Nephron progenitor cell (in vitro differentiated cells): ENCODE measurements around the gene VTI1A.

Source experiments
- DNase-seq: peaks from one replicate; pipeline ENCODE4 v3.0.0; 2021
- H3K27ac Mint-ChIP-seq: 2 replicates; pipeline ENCODE4 v1.8.0; 2021; ENCODE audit warnings: mild to moderate bottlenecking, moderate library complexity, mixed read lengths
- H3K27me3 Mint-ChIP-seq: 2 replicates; pipeline ENCODE4 v1.8.0; 2021; ENCODE audit warnings: mild to moderate bottlenecking, low read depth, mixed read lengths; ENCODE audit not compliant: poor library complexity
- H3K36me3 Mint-ChIP-seq: 2 replicates; pipeline ENCODE4 v1.8.0; 2021; ENCODE audit warnings: low read depth, mixed read lengths
- H3K4me1 Mint-ChIP-seq: 2 replicates; pipeline ENCODE4 v1.8.0; 2021; ENCODE audit warnings: mixed read lengths
- H3K4me3 Mint-ChIP-seq: 2 replicates; pipeline ENCODE4 v1.8.0; 2021; ENCODE audit warnings: mild to moderate bottlenecking, moderate library complexity, mixed read lengths
- H3K9me3 Mint-ChIP-seq: 2 replicates; pipeline ENCODE4 v1.8.0; 2021; ENCODE audit warnings: mild to moderate bottlenecking, moderate library complexity, mixed read lengths
- CTCF ChIP-seq: fragments of 200-600 bp; sonication (generic); IDR thresholded peaks from 2 replicates; pipeline ENCODE4 v1.5.0; 2021; ENCODE audit warnings: antibody characterized with exemption

Gene VTI1A

DNA sequence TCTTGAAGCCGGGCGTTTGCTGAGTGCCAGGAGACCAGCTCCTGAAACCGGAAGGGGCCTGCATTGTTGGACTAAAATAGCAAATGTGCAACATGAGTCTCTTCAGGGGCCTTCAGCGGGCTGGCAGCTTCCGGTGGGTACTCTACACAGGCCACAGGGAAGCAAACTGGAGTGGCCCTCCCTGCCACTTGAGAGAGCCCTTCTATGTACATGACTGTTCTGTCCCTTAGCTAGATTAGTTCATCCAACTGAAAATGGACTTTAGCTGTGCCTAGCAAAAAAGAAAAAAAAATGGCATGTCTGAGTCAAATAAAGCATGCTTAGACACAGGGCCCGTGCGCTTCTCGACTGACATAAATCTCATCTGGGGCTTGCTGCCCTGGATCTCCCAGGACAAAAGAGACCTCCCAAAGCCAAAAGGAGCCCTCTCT lies 387.8 kb downstream of the VTI1A start:
- Mint-ChIP-seq H3K9me3 (no peaks in the 10 kb centered on the region), H3K27ac (no peak overlapping the region), H3K4me3 (peak overlapping the region; percentile 20), H3K36me3 (peaks cover 7% of the 10 kb centered on the region), H3K27me3 (peaks cover 27% of the 10 kb centered on the region), H3K4me1 (peaks cover 76% of the 10 kb centered on the region)
- no peak for DNase-seq
- no peak for TF ChIP-seq CTCF

- Mint-ChIP-seq H3K27ac (no peak overlapping the region), H3K4me3 (peak overlapping the region; percentile 20), H3K36me3 (peaks cover 7% of the 10 kb centered on the region), H3K4me1 (peaks cover 73% of the 10 kb centered on the region), H3K9me3 (peaks cover 4% of the 10 kb centered on the region), H3K27me3 (peaks cover 28% of the 10 kb centered on the region)
- DNase-seq = no peak
- TF ChIP-seq CTCF = no peak
Measured at GRCh38 chr10:112835217-112835715, 388.3 kb downstream of the VTI1A start.

DNA sequence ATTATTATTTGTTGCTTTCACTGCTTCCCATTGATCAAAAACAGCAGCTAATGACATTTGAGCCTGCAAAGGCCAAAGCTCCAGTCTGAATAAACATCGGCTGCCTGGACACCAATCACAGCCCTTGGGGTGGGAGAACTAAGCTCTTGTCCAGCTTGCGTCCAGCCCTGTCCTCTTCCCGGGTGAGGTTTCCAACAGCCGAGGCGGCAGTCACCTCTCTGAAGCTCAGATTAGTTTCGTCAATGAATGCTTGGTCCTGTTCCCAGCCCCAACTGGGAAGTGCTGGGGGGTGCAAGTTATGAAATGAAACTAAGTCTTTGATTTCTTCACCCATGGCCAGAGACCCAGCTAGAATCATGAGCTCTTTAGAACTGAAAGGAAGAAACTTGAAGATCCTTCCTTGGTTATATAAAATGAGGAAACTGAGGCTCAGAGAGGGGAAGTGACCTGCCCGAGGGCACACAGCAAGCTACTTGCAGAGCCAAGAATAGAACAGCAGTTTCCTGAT lies 389.0 kb downstream of the VTI1A start:
- TF ChIP-seq CTCF = no peak
- H3K4me1 Mint-ChIP-seq = peaks cover 69% of the 10 kb centered on the region
- peaks cover 10% of the 10 kb centered on the region for H3K9me3 Mint-ChIP-seq
- H3K27me3 Mint-ChIP-seq = peaks cover 34% of the 10 kb centered on the region
- H3K4me3 Mint-ChIP-seq = no peak overlapping the region
- no peak overlapping the region for H3K27ac Mint-ChIP-seq
- peaks cover 7% of the 10 kb centered on the region for H3K36me3 Mint-ChIP-seq
- no peak for DNase-seq

DNA sequence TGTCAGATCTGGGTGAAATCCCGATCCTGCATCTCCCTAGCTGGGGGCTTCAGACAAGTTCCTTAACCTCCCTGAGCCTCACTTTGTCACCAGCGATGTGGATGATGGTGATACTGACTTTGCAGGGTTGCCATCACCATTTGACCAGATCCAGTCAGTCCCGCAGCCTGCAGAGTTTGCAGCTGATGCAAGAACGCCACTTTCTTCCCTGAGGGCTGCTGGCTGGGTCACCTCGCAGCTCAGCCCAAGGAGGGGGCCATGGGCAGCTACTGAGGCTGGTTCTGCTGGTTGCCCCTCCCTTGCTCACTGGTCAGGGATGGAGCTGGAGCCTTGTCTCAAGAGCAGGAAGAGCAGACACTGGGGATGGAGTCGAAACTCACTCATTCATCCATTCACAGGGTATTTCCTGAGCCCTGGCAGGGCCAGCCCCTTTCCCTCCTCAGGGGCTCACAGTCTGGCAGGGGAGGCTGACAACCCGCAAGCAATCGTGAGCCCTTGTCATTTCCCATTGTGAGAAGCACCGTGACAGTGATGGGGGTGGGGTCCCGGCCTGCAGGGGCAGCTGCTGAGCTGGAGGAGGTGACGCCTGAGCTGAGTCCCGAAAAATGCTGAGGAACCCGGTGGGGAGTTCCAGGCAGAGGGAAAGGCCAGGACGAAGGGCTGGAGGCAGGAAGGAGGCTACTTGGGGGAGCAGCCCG lies 391.9 kb downstream of the VTI1A start:
- Mint-ChIP-seq H3K9me3 (peaks cover 10% of the 10 kb centered on the region), H3K36me3 (no peaks in the 10 kb centered on the region), H3K4me1 (peaks cover 70% of the 10 kb centered on the region), H3K27me3 (peaks cover 23% of the 10 kb centered on the region), H3K27ac (no peak overlapping the region), H3K4me3 (no peak overlapping the region)
- TF ChIP-seq CTCF = no peak
- DNase-seq = no peak

GRCh38 chr10:112839928-112840654 lies 393.1 kb downstream of the VTI1A start:
- no peak for DNase-seq
- Mint-ChIP-seq H3K4me3 (no peak overlapping the region), H3K9me3 (peaks cover 14% of the 10 kb centered on the region), H3K4me1 (peaks cover 65% of the 10 kb centered on the region), H3K27ac (no peak overlapping the region), H3K36me3 (no peaks in the 10 kb centered on the region), H3K27me3 (peaks cover 23% of the 10 kb centered on the region)
- TF ChIP-seq CTCF = no peak
